NCI-H524 treated with DMSO at 0.1 percent for 48 hours (cell line): ENCODE data around the gene CCND1.

Source experiments
- DNase-seq: peaks from one replicate; lab custom pipeline; 2025; lab: John Stamatoyannopoulos, UW

CCND1 gene

GRCh38 chr11:69654001-69654659 lies 13.2 kb downstream of the CCND1 start:
- no peak for DNase-seq

- no peak for DNase-seq
These were observed 13.9 kb downstream of the CCND1 start for GRCh38 chr11:69654660-69655478.

- no peak for DNase-seq
These were observed 14.8 kb downstream of the CCND1 start for GRCh38 chr11:69655479-69656428.

GRCh38 chr11:69656536-69657455 lies 15.8 kb downstream of the CCND1 start:
- no peak for DNase-seq

DNA sequence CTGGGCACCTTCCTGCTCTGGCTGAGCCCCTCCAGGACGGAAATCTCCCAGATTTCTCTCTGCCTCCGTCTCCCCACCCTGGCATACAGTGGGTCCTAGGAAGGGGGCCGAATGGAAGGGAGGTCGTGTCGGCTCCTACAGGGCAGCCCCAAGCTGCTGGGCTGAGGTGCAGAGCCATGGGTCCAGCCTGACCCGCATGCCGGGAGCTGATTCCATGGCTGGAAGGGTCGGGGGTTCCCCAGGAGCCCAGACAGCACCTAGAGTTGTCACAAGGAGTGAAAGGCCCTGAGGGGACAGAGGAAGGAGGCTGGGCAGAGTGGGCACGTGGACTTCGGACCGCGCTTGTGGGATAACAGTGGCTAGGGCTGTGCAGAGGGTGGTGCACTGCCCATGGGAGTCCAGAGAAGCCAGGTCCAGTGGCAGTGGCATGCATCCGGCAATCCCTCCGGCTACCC lies 16.5 kb downstream of the CCND1 start:
- no peak for DNase-seq

DNA sequence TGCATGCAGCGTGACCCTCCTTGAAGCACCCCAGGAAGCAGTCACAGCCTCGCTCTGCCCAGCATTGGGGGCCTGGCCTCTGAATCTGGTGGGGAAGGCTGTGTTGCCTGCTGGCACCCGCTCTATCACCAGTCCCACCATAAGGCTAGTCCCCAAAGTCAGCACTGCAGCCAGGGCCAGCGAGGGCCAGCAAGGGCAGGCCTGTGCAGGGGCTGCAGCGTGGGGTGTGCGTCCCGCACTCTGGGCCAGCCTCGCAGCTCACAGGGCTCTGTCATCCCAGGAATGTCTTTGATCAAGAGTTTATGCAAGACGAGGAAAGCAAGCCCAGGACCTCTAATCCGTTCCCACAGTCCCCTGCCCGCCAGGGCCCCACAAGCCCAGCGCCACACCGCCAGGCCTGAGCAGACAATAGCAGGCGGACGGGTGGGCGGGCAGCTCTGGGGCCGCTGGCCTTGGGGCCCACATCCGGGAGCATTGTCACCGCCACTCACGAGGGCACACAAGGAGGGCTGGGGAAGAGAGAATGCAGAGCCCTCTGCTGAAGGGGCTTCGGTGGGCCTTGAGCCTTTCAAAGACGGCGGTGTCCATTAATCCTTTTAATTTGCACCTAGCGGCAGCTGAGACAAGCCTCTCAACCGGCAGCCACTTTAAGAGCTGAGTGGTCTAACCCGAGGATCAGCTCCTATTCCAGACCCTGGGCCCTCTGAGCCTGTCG lies 17.1 kb downstream of the CCND1 start:
- no peak for DNase-seq

GRCh38 chr11:69658626-69659450 lies 17.9 kb downstream of the CCND1 start:
- no peak for DNase-seq

GRCh38 chr11:69659591-69659990 lies 18.6 kb downstream of the CCND1 start:
- DNase-seq = no peak

- DNase-seq = no peak
These were observed 19.1 kb downstream of the CCND1 start for GRCh38 chr11:69660001-69660500.

DNA sequence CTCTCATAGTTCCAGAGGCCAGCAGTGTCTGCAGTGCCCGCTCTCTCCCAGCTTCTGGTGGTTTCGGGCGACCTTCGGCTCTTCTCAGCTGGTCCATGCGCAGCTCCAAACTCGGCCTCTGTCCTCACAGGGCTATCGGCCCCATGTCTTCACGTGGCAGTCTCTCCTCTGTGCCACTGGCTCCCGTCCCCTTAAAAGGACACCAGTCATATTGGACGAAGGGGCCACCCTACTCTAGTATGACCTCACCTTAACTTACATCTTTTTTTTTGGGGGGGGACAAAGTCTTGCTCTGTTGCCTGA lies 20.4 kb downstream of the CCND1 start:
- DNase-seq = no peak

GRCh38 chr11:69662021-69662698 lies 21.2 kb downstream of the CCND1 start:
- no peak for DNase-seq

DNA sequence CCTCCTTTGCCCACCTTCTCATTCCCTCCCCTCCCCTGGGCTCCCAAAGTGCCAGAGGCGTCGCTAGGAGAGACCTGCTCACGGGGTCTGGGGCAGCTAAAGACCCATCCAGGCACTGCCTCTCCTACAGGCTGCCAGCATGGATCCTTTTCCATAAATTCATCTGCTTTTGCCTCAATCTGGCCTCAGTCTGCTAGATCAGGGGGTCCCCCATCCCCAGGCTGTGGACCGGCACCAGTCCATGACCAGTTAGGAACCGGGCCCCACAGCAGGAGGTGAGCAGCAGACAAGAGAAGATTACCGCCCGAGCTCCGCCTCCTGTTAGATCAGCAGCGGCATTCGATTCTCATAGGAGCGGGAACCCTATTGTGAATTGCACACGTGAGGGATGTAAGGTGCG lies 21.9 kb downstream of the CCND1 start:
- no peak for DNase-seq

- no peak for DNase-seq
These were observed 22.4 kb downstream of the CCND1 start for GRCh38 chr11:69663326-69663725.

DNA sequence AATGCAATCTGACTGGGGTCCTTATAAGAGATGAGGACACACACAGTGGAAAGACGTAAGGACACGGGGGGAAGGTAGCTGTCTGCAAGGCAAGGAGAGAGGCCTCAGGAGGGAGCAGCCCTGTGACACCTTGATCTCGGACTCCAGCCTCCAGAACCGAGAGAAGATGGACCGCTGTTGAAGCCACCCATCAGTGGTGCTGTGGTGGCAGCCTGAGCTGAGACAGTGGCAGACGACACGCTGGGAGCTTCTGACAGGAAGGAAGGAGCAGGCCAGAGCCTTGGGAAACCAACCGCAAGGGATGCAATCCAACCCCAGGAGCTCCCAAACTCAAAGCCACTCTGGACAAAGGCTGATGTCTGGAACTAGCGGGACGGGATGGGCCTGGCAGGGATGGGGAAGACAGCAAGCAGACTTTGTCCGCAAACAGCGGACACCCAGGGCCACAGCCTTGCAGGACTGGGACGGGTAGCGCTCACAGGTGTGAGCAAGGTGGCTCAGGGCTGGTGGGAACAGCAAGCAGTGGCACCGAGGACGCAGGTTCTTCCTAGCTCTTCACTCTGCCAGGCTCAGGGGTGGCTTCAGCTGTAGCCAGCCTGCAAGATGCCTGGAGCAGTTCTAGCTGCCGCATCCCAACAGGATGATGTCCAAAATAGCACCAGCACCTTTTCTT lies 23.3 kb downstream of the CCND1 start:
- no peak for DNase-seq

- DNase-seq = no peak
These were observed 23.9 kb downstream of the CCND1 start for GRCh38 chr11:69664901-69665300.

DNA sequence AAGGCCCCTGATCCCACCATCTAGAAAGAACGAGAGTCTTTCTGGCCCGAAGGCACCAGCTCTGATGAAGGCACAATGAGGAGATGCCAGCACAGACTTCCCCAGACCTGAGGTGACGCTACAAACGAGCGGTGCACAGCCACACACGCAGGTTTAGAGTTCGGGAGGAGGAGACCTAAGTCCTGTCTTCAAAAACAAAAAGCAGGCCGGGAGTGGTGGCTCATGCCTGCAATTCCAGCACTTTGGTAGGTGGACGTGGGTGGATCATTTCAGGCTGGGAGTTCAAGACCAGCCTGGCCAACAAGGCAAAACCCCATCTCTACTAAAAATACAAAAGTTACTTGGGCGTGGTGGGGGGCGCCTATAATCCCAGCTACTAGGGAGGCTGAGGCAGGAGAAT lies 24.7 kb downstream of the CCND1 start:
- DNase-seq = no peak

DNA sequence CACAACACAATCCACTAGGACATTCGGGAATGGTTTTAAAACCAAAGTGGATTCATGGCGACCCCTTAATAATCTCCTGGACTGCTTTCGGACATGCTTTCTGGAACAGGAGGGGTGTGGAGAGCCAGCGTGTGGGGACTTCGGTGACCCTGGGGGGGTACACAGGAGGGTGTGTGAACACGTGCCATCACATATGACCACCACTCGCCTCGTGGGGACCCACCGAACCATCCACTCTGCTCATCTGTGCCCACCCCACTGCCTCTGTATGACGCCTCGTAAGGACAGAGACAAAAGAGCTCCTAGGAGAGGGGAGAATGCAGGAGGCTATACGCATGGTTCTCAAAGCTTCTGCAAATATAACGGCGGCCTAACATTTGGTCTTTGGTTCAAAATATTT lies 25.3 kb downstream of the CCND1 start:
- no peak for DNase-seq

DNA sequence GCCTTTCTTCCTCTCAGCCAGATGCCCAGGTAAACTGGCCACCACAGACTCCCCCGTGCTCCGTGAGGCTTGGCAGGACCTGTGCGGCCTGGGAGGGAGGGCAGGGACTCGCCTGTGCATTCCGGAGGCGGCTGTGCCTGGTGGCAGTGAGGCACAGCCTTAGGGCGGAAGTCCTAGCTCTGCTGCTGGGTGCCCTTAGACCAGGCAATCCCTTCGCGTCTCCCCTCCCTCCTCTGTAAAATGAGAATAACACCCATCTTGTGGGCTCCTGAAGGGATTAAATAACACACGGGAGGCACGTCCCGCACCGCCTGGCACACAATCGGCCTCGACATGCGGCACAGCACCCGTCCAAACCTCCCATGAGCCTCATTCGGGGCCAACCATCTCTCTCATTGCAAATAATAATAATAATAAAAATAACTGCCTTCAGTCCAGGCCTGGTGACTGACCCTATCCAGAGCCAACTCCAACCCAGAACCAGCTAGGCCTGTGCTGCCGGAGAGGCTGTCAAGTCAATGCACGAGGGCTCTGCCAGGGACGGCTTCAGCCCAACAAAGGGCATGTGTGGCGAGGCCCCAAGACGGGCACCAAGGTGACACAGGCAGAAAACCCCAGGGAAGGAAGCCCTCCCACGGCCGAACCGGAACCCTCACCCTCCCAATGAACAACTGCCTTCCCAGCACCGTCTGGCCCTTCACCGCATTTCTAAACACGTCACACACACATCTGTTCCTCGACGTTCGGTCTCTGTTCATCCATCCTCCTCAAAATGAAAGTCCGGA lies 26.0 kb downstream of the CCND1 start:
- no peak for DNase-seq
